ENCODE results near the gene CYFIP1. TPM values are rescaled to one million over a fixed set of nuclear protein-coding genes. Genes with fewer than 3 reads are reported as not detected.

The CYFIP1 gene
- total and polyA plus RNA-seq, 2 of the 8 experiments (the other 6 are each of a cell fraction or from before 2014, with no cell fraction given) = 38.6 to 81.7 TPM

- peaks cover 0 to 3% (median 0%) of the 10 kb centered on the region in 4 experiments; a peak in 3 of 8 replicates for H3K36me3 ChIP-seq (ENCODE audit: control insufficient read depth in 2 of 4, insufficient read depth in 4 of 4, low read length in 3 of 4)
- H4K91ac ChIP-seq (replicated peaks; ENCODE audit: insufficient read length, low read length) = no peak overlapping the region
- no peak overlapping the region for H2BK12ac ChIP-seq (ENCODE audit: low read depth, low read length)
- H3K9ac ChIP-seq (replicated peaks in 1 of 4; ENCODE audit: extremely low read depth in 1 of 4, low read depth in 3 of 4, low read length in 3 of 4) = no peak overlapping the region
- H2BK120ac ChIP-seq (replicated peaks; ENCODE audit: low read depth, low read length) = no peak overlapping the region
- no peak overlapping the region for H3K18ac ChIP-seq (ENCODE audit: extremely low read depth, low read length)
- no peaks in the 10 kb centered on the region for H3K4me1 ChIP-seq (replicated peaks in 1 of 4; ENCODE audit: control insufficient read depth in 3 of 4, insufficient read depth in 4 of 4, low read length in 3 of 4)
- no peak overlapping the region for H2BK20ac ChIP-seq (ENCODE audit: low read length)
- ChIA-PET CTCF (ENCODE audit: partially characterized antibody) (interaction anchor here (1.0 kb wide), 1 partner anchor 9 kb away, joined by 4 read pairs; no protein-coding TSS in a partner anchor), POLR2A (ENCODE audit: partially characterized antibody) (no interaction called here)
- no peak overlapping the region for H3K14ac ChIP-seq (ENCODE audit: insufficient read length)
- H2AFZ ChIP-seq (ENCODE audit: low read length) = no peak overlapping the region
- no peak overlapping the region for H2AK5ac ChIP-seq (ENCODE audit: low read depth, low read length)
- no peak overlapping the region for H4K8ac ChIP-seq (ENCODE audit: extremely low read depth, insufficient read depth, low read length)
- H4K20me1 ChIP-seq (replicated peaks in 1 of 2; ENCODE audit: control insufficient read depth in 1 of 2, insufficient read depth in 2 of 2, low read length in 2 of 2) = peaks cover 2 to 3% of the 10 kb centered on the region in 2 experiments
- H3K9me3 ChIP-seq (ENCODE audit: insufficient read depth in 2 of 2, low read depth in 1 of 2, low read length in 1 of 2) = no peaks in the 10 kb centered on the region
- DNase-seq (ENCODE audit: low read depth in 1 of 2, low spot score in 2 of 2) (no peak), FAIRE-seq (no peak)
- no peaks in the 10 kb centered on the region for H3K79me1 ChIP-seq (ENCODE audit: low read depth, low read length)
- no peak for TF ChIP-seq EGR1 (IDR thresholded peaks at IDR 0.05; ENCODE audit: borderline replicate concordance, low read depth, low read length)
- no peak for TF ChIP-seq SP4 (IDR thresholded peaks at IDR 0.05; ENCODE audit: low read length)
- H3K23me2 ChIP-seq (ENCODE audit: low read depth, low read length) = no peaks in the 10 kb centered on the region
- H3K56ac ChIP-seq (replicated peaks; ENCODE audit: insufficient read length, low read depth, low read length) = no peak overlapping the region
- no peak overlapping the region for H3K23ac ChIP-seq (ENCODE audit: insufficient read length)
- H3K4me3 ChIP-seq (ENCODE audit: extremely low read depth in 1 of 4, insufficient read depth in 2 of 4, low read depth in 3 of 4, low read length in 4 of 4) = no peak overlapping the region
- H2BK5ac ChIP-seq (ENCODE audit: low read depth, low read length) = no peak overlapping the region
- H2BK15ac ChIP-seq (ENCODE audit: low read length) = no peak overlapping the region
- no peak overlapping the region for H3K4ac ChIP-seq (replicated peaks; ENCODE audit: insufficient read length, low read depth, low read length)
- H3K79me2 ChIP-seq (ENCODE audit: control insufficient read depth in 1 of 2, insufficient read depth in 2 of 2, low read length in 2 of 2) = no peaks in the 10 kb centered on the region
- no peak overlapping the region for H3K4me2 ChIP-seq (ENCODE audit: insufficient read depth in 1 of 2, low read depth in 2 of 2, low read length in 2 of 2)
- no peak overlapping the region for H3K27ac ChIP-seq (ENCODE audit: low read depth, low read length)
- WGBS, 2 experiments (ENCODE audit: extremely low coverage in 1 of 2, insufficient coverage in 1 of 2, insufficient read length in 1 of 2, insufficient replicate concordance in 2 of 2, low coverage in 1 of 2, low lambda C conversion rate in 2 of 2, missing lambda C conversion rate in 1 of 2) = 97% methylated on average over 8 of the region's 8 CpGs; no CpG with 5 or more reads in 1 of the 2 experiments
- no peaks in the 10 kb centered on the region; a peak in 1 of 7 replicates for H3K27me3 ChIP-seq (replicated peaks in 1 of 4; ENCODE audit: control insufficient read depth in 3 of 4, extremely low read depth in 1 of 4, insufficient read depth in 3 of 4, low read length in 3 of 4)
- H4K5ac ChIP-seq (ENCODE audit: insufficient read length, low read depth, low read length) = no peak overlapping the region
Measured at GRCh38 chr15:22911306-22911705, 68.9 kb downstream of the CYFIP1 start.

All from H1 (cell line).